Nephron (organoid): Measurements from ENCODE around the gene SH3BP5L.

ENCODE experiments used
- H3K27ac Mint-ChIP-seq, 3 experiments: 2 replicates each; pipeline ENCODE4 v1.8.0; 2020; ENCODE audit warnings: mixed read lengths in 3 of 3, mild to moderate bottlenecking in 2 of 3, moderate library complexity in 1 of 3
- H3K27me3 Mint-ChIP-seq: 2 replicates; pipeline ENCODE4 v1.8.0; 2021; ENCODE audit warnings: low read depth, mild to moderate bottlenecking, moderate library complexity, mixed read lengths
- H3K36me3 Mint-ChIP-seq: 2 replicates; pipeline ENCODE4 v1.8.0; 2020; ENCODE audit warnings: low read depth, mixed read lengths
- H3K4me1 Mint-ChIP-seq: 2 replicates; pipeline ENCODE4 v1.8.0; 2020; ENCODE audit warnings: mixed read lengths
- H3K4me3 Mint-ChIP-seq, 3 experiments: 2 replicates each; pipeline ENCODE4 v1.8.0; 2020; ENCODE audit warnings: mild to moderate bottlenecking in 3 of 3, mixed read lengths in 3 of 3, moderate library complexity in 2 of 3
- H3K9me3 Mint-ChIP-seq: 2 replicates; pipeline ENCODE4 v1.8.0; 2020; ENCODE audit warnings: mixed read lengths
- CTCF ChIP-seq, 3 experiments: fragments of 200-600 bp; sonication (generic); IDR thresholded peaks; one replicate each; pipeline ENCODE4 v1.5.0; 2021; ENCODE audit warnings: antibody characterized with exemption in 3 of 3; ENCODE audit not compliant: unreplicated experiment in 3 of 3

Gene SH3BP5L

GRCh38 chr1:248812736-248813425, 12.8 kb downstream of the SH3BP5L start:
- Mint-ChIP-seq H3K27me3 (no peaks in the 10 kb centered on the region), H3K4me1 (no peaks in the 10 kb centered on the region)

GRCh38 chr1:248811514-248812490, 13.9 kb downstream of the SH3BP5L start:
- TF ChIP-seq CTCF (IDR thresholded peaks at IDR 0.05; ENCODE audit: unreplicated experiment in 3 of 3), result no peak
- H3K27ac Mint-ChIP-seq, result no peak overlapping the region
- H3K9me3 Mint-ChIP-seq, result no peaks in the 10 kb centered on the region
- H3K36me3 Mint-ChIP-seq, result peaks cover 49% of the 10 kb centered on the region
- H3K4me3 Mint-ChIP-seq, result no peak overlapping the region
- H3K4me1 Mint-ChIP-seq, result no peaks in the 10 kb centered on the region
- peaks cover 3% of the 10 kb centered on the region for H3K27me3 Mint-ChIP-seq

More at GRCh38 chr1:248812736-248813425, 12.8 kb downstream of the SH3BP5L start:
- TF ChIP-seq CTCF (IDR thresholded peaks at IDR 0.05; ENCODE audit: unreplicated experiment in 3 of 3), result no peak
- no peak overlapping the region for H3K4me3 Mint-ChIP-seq
- H3K9me3 Mint-ChIP-seq, result no peaks in the 10 kb centered on the region
- no peak overlapping the region for H3K27ac Mint-ChIP-seq
- H3K36me3 Mint-ChIP-seq, result peaks cover 53% of the 10 kb centered on the region

GRCh38 chr1:248810727-248811513, 14.8 kb downstream of the SH3BP5L start:
- peaks cover 3% of the 10 kb centered on the region for H3K27me3 Mint-ChIP-seq
- no peak for TF ChIP-seq CTCF (IDR thresholded peaks at IDR 0.05; ENCODE audit: unreplicated experiment in 3 of 3)
- H3K4me1 Mint-ChIP-seq, result no peaks in the 10 kb centered on the region
- H3K9me3 Mint-ChIP-seq, result no peaks in the 10 kb centered on the region
- no peak overlapping the region for H3K4me3 Mint-ChIP-seq
- peaks cover 40% of the 10 kb centered on the region for H3K36me3 Mint-ChIP-seq
- H3K27ac Mint-ChIP-seq, result no peak overlapping the region

- Mint-ChIP-seq H3K36me3 (peaks cover 34% of the 10 kb centered on the region), H3K27me3 (peaks cover 3% of the 10 kb centered on the region), H3K27ac (no peak overlapping the region), H3K9me3 (no peaks in the 10 kb centered on the region), H3K4me1 (no peaks in the 10 kb centered on the region), H3K4me3 (no peak overlapping the region)
- no peak for TF ChIP-seq CTCF (IDR thresholded peaks at IDR 0.05; ENCODE audit: unreplicated experiment in 3 of 3)
Measured at GRCh38 chr1:248810000-248810726, 15.6 kb downstream of the SH3BP5L start.

- Mint-ChIP-seq H3K27ac (no peak overlapping the region), H3K4me3 (no peak overlapping the region), H3K9me3 (no peaks in the 10 kb centered on the region), H3K27me3 (peaks cover 3% of the 10 kb centered on the region), H3K36me3 (peaks cover 24% of the 10 kb centered on the region), H3K4me1 (no peaks in the 10 kb centered on the region)
- no peak for TF ChIP-seq CTCF (IDR thresholded peaks at IDR 0.05; ENCODE audit: unreplicated experiment in 3 of 3)
Measured at GRCh38 chr1:248808876-248809275, 16.8 kb downstream of the SH3BP5L start.
